Measurements from ENCODE around the gene DPY19L3. TPM values are rescaled to one million over a fixed set of nuclear protein-coding genes. Genes with fewer than 3 reads are reported as not detected.
A peak's percentile ranks its signal among the peaks of the same experiment; 100 is the strongest.
"Not testable (repeated sequence)": the region's sequence is repeated elsewhere in the genome, so short reads cannot be mapped to it uniquely, and the experiment has no call there.

DPY19L3 gene
- total RNA-seq, 1 donor from 2014 or later = 70.3 TPM

DNA sequence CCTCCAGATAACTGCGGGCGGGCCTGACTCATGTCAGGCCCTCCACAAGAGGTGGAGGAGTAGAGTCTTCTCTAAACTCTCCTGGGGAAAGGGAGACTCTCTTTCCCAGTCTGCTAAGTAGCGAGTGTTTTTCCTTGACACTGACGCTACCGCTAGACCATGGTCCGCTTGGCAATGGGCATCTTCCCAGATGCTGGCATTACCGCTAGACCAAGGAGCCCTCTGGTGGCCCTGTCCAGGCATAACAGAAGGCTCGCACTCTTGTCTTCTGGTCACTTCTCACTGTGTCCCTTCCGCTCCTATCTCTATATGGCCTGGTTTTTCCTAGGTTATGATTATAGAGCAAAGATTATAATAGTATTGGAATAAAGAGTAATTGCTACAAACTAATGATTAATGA lies 28.5 kb upstream of the DPY19L3 start:
- H3K27me3 Mint-ChIP-seq (ENCODE audit: low read depth); H3K9me3 Mint-ChIP-seq (ENCODE audit: low read depth); H3K4me3 Mint-ChIP-seq (ENCODE audit: unreplicated experiment); H3K27ac Mint-ChIP-seq (ENCODE audit: unreplicated experiment); DNase-seq (ENCODE audit: low spot score); H3K36me3 Mint-ChIP-seq (ENCODE audit: low read depth): not testable (repeated sequence)
- TF ChIP-seq, protein P1, sequence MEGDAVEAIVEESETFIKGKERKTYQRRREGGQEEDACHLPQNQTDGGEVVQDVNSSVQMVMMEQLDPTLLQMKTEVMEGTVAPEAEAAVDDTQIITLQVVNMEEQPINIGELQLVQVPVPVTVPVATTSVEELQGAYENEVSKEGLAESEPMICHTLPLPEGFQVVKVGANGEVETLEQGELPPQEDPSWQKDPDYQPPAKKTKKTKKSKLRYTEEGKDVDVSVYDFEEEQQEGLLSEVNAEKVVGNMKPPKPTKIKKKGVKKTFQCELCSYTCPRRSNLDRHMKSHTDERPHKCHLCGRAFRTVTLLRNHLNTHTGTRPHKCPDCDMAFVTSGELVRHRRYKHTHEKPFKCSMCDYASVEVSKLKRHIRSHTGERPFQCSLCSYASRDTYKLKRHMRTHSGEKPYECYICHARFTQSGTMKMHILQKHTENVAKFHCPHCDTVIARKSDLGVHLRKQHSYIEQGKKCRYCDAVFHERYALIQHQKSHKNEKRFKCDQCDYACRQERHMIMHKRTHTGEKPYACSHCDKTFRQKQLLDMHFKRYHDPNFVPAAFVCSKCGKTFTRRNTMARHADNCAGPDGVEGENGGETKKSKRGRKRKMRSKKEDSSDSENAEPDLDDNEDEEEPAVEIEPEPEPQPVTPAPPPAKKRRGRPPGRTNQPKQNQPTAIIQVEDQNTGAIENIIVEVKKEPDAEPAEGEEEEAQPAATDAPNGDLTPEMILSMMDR (IDR thresholded peaks at IDR 0.05) = peak; percentile 70
- peaks cover 30% of the 10 kb centered on the region for H3K4me1 Mint-ChIP-seq (ENCODE audit: low read depth)

GRCh38 chr19:32380269-32380668 lies 25.3 kb upstream of the DPY19L3 start:
- TF ChIP-seq, protein P1 (IDR thresholded peaks at IDR 0.05) = no peak
- Mint-ChIP-seq H3K4me3 (ENCODE audit: unreplicated experiment) (no peak overlapping the region), H3K9me3 (ENCODE audit: low read depth) (no peaks in the 10 kb centered on the region), H3K27ac (ENCODE audit: unreplicated experiment) (no peak overlapping the region), H3K36me3 (ENCODE audit: low read depth) (peaks cover 11% of the 10 kb centered on the region), H3K27me3 (ENCODE audit: low read depth) (no peaks in the 10 kb centered on the region), H3K4me1 (ENCODE audit: low read depth) (peaks cover 5% of the 10 kb centered on the region)
- no peak for DNase-seq (ENCODE audit: low spot score)

DNA sequence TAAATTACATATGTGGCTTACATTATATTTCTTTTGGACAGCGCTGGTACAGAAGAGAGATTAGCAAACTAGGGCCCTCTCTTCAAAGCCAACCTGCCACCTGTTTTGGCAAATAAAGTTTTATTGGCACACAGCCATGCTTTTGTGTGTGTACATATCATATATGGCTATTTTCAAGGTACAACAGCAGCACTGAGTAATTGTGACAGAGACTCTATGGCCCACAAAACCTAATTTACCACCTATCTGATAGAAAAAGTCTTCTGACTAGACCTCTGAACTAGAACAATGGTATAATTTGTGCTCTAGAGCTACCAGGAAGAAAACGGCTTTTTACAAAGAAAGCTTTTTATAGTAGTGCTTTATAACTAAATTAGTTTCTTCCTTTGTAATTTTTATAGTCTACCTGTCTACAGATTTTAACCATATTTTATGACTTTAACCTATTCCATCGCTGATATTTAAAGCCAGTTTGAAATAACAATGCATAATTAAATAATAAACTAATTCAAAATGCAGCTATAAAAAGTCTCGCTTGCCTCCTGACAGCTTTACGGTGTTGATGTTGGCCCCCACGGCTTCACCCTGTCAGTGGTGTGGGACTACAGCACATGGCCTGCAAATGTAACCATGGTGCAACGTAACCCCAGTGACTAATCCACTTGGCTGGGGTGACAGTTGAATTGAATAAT lies 17.7 kb upstream of the DPY19L3 start:
- no peaks in the 10 kb centered on the region for H3K9me3 Mint-ChIP-seq (ENCODE audit: low read depth)
- H3K36me3 Mint-ChIP-seq (ENCODE audit: low read depth) = peaks cover 1% of the 10 kb centered on the region
- no peak overlapping the region for H3K27ac Mint-ChIP-seq (ENCODE audit: unreplicated experiment)
- H3K4me1 Mint-ChIP-seq (ENCODE audit: low read depth) = no peaks in the 10 kb centered on the region
- no peak for DNase-seq (ENCODE audit: low spot score)
- TF ChIP-seq, protein P1 (IDR thresholded peaks at IDR 0.05) = no peak
- no peaks in the 10 kb centered on the region for H3K27me3 Mint-ChIP-seq (ENCODE audit: low read depth)
- H3K4me3 Mint-ChIP-seq (ENCODE audit: unreplicated experiment) = no peak overlapping the region

GRCh38 chr19:32388393-32388855 lies 17.1 kb upstream of the DPY19L3 start:
- Mint-ChIP-seq H3K9me3 (ENCODE audit: low read depth) (no peaks in the 10 kb centered on the region), H3K27me3 (ENCODE audit: low read depth) (no peaks in the 10 kb centered on the region), H3K4me3 (ENCODE audit: unreplicated experiment) (no peak overlapping the region), H3K27ac (ENCODE audit: unreplicated experiment) (no peak overlapping the region), H3K36me3 (ENCODE audit: low read depth) (peaks cover 1% of the 10 kb centered on the region), H3K4me1 (ENCODE audit: low read depth) (no peaks in the 10 kb centered on the region)
- TF ChIP-seq, protein P1 (IDR thresholded peaks at IDR 0.05) = no peak
- no peak for DNase-seq (ENCODE audit: low spot score)

DNA sequence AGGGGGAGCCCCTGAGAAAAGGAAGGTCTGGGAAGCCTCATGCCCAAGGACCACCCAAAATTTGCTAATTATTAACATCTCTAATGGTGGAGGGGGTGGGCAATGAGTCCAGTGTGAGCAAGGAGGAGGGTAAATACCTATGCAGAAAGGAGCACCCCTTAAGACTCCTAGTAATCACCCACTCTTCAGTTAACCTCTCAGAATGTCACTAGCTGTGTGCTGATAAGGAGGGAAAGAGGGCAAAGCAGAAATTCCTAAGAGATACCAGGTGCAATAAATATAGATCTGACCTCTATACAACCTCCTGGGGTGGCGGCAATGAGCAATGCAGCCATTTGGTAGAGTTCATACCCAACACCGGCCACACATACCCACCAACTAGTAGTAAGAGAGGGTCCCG lies 12.7 kb upstream of the DPY19L3 start:
- Mint-ChIP-seq H3K27ac (ENCODE audit: unreplicated experiment) (no peak overlapping the region), H3K36me3 (ENCODE audit: low read depth) (peaks cover 5% of the 10 kb centered on the region), H3K4me3 (ENCODE audit: unreplicated experiment) (no peak overlapping the region), H3K27me3 (ENCODE audit: low read depth) (no peaks in the 10 kb centered on the region), H3K4me1 (ENCODE audit: low read depth) (peaks cover 5% of the 10 kb centered on the region), H3K9me3 (ENCODE audit: low read depth) (no peaks in the 10 kb centered on the region)
- TF ChIP-seq, protein P1 (IDR thresholded peaks at IDR 0.05) = no peak
- no peak for DNase-seq (ENCODE audit: low spot score)

All from chondrocyte (in vitro differentiated cells).